ENCODE measurements around the gene TMEM14A. TPM values are rescaled to one million over a fixed set of nuclear protein-coding genes. Genes with fewer than 3 reads are reported as not detected.
"Not testable (repeated sequence)": the region's sequence is repeated elsewhere in the genome, so short reads cannot be mapped to it uniquely, and the experiment has no call there.

TMEM14A gene
- total RNA-seq, 4 donors from 2014 or later = 12.5 to 35.8 (median 19.4) TPM; not detected in 1

DNA sequence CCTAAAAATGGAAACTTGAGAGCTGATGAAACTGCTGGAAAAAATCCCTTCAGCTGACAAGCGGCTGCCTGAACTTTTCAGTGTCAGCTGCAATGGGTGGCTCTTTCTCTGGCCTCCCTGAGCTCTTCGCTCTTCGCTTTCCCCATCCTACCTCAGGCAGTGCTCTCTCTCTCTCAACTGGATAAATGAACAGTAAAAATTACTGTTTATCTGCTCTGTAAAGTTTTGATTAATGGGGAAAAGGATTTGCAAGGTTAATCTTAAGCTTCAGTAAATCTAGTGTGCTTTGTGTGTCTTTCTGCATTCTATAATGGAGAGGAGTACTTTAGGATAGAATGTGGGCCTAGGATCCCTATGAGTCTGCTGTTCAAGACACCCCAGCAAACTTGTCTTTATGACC, 35.1 kb downstream of the TMEM14A start:
- no peak overlapping the region for H3K4me3 ChIP-seq
- H3K36me3 ChIP-seq = no peaks in the 10 kb centered on the region
- H3K27me3 ChIP-seq = no peaks in the 10 kb centered on the region
- no peak for DNase-seq
- WGBS, 2 donors (ENCODE audit: low coverage in 1 of 2) = 89 to 100% methylated on average over 2 to 3 of the region's 3 CpGs
- no peak overlapping the region for H3K27ac ChIP-seq
- no peaks in the 10 kb centered on the region for H3K9me3 ChIP-seq
- TF ChIP-seq, protein P1, sequence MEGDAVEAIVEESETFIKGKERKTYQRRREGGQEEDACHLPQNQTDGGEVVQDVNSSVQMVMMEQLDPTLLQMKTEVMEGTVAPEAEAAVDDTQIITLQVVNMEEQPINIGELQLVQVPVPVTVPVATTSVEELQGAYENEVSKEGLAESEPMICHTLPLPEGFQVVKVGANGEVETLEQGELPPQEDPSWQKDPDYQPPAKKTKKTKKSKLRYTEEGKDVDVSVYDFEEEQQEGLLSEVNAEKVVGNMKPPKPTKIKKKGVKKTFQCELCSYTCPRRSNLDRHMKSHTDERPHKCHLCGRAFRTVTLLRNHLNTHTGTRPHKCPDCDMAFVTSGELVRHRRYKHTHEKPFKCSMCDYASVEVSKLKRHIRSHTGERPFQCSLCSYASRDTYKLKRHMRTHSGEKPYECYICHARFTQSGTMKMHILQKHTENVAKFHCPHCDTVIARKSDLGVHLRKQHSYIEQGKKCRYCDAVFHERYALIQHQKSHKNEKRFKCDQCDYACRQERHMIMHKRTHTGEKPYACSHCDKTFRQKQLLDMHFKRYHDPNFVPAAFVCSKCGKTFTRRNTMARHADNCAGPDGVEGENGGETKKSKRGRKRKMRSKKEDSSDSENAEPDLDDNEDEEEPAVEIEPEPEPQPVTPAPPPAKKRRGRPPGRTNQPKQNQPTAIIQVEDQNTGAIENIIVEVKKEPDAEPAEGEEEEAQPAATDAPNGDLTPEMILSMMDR (IDR thresholded peaks at IDR 0.05) = no peak
- TF ChIP-seq POLR2AphosphoS5 (IDR thresholded peaks at IDR 0.05) (no peak), POLR2A (IDR thresholded peaks at IDR 0.05) (no peak), EP300 (IDR thresholded peaks at IDR 0.05; ENCODE audit: low read depth) (no peak)
- in situ Hi-C loops (cut with MboI; ENCODE audit: low pct_ligation_motif_present in 1 of 4, low pct_unique_long_range_greater_than_20kb in 1 of 4, low sequenced_read_pairs in 3 of 4) = no loop called here
- intact Hi-C loops (cut with DNase I; ENCODE audit: low total_unique reads) = no loop called here
- no peaks in the 10 kb centered on the region for H3K4me1 ChIP-seq

- intact Hi-C loops (cut with DNase I; ENCODE audit: low total_unique reads) (no loop called here), in situ Hi-C loops (cut with MboI; ENCODE audit: low pct_ligation_motif_present in 1 of 4, low pct_unique_long_range_greater_than_20kb in 1 of 4, low sequenced_read_pairs in 3 of 4) (no loop called here)
- H3K4me1 ChIP-seq = no peaks in the 10 kb centered on the region
- WGBS, 2 donors (ENCODE audit: low coverage in 1 of 2) = 74 to 85% methylated on average over 2 to 3 of the region's 3 CpGs
- H3K27ac ChIP-seq = no peak overlapping the region
- TF ChIP-seq POLR2A (IDR thresholded peaks at IDR 0.05) = no peak
- no peak for TF ChIP-seq EP300 (IDR thresholded peaks at IDR 0.05; ENCODE audit: low read depth)
- TF ChIP-seq, protein P1 (IDR thresholded peaks at IDR 0.05) = no peak
- no peak for TF ChIP-seq POLR2AphosphoS5 (IDR thresholded peaks at IDR 0.05)
- DNase-seq = no peak
- no peak overlapping the region for H3K4me3 ChIP-seq
- no peaks in the 10 kb centered on the region for H3K27me3 ChIP-seq
- H3K36me3 ChIP-seq = no peaks in the 10 kb centered on the region
- H3K9me3 ChIP-seq = no peaks in the 10 kb centered on the region
These were observed 37.2 kb downstream of the TMEM14A start for GRCh38 chr6:52707963-52708680.

GRCh38 chr6:52712136-52712535, 41.2 kb downstream of the TMEM14A start:
- Histone ChIP-seq H3K4me1 (no peaks in the 10 kb centered on the region), H3K9me3 (no peaks in the 10 kb centered on the region), H3K4me3 (no peak overlapping the region), H3K27me3 (no peaks in the 10 kb centered on the region), H3K36me3 (no peaks in the 10 kb centered on the region), H3K27ac (no peak overlapping the region)
- no peak for TF ChIP-seq POLR2AphosphoS5 (IDR thresholded peaks at IDR 0.05)
- TF ChIP-seq EP300 (IDR thresholded peaks at IDR 0.05; ENCODE audit: low read depth) = no peak
- TF ChIP-seq, protein P1 (IDR thresholded peaks at IDR 0.05) = no peak
- TF ChIP-seq POLR2A (IDR thresholded peaks at IDR 0.05) = no peak
- 79 to 85% methylated on average over 2 of the region's 2 CpGs for WGBS, 2 donors (ENCODE audit: low coverage in 1 of 2)
- intact Hi-C loops (cut with DNase I; ENCODE audit: low total_unique reads) = no loop called here
- in situ Hi-C loops (cut with MboI; ENCODE audit: low pct_ligation_motif_present in 1 of 4, low pct_unique_long_range_greater_than_20kb in 1 of 4, low sequenced_read_pairs in 3 of 4) = no loop called here
- DNase-seq = no peak

DNA sequence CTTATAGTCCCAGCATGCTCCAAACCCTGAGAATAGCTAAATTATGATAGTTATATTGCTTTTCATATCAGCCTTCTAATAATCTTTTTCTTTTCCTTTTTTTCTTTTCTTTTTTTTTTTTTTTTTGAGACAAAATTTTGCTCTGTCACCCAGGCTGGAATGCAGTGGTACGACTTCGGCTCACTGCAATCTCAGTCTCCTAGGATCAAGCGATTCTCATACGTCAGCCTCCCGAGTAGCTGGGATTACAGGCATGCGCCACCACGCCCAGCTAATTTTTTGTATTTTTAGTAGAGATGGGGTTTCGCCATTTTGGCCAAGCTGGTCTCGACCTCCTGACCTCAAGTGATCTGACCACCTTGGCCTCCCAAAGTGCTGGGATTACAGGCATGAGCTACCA, 43.8 kb downstream of the TMEM14A start:
- H3K27ac ChIP-seq; in situ Hi-C loops (cut with MboI; ENCODE audit: low pct_ligation_motif_present in 1 of 4, low pct_unique_long_range_greater_than_20kb in 1 of 4, low sequenced_read_pairs in 3 of 4): not testable (repeated sequence)
- 89 to 92% methylated on average over 5 to 9 of the region's 9 CpGs for WGBS, 2 donors (ENCODE audit: low coverage in 1 of 2)

DNA sequence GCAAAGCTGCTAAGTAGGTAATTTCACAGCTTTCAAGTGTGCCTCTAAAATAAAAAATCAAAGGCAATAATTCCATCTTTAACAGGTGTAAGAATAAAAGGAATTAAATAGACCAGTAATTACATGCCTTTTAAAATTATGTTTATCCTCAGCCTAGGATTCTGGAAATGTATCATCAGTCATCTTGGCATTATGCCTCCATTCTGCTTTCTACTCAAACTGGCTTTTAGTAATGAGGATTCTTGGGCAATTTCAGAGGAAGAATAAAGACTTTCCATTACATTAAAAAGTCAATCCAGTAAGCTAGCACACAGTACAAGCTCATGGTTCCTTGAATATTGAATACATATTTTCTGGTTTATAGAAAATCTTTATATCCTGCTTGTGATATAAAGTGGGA, 47.6 kb downstream of the TMEM14A start:
- in situ Hi-C loops (cut with MboI; ENCODE audit: low pct_ligation_motif_present in 1 of 4, low pct_unique_long_range_greater_than_20kb in 1 of 4, low sequenced_read_pairs in 3 of 4) = no loop called here
- Histone ChIP-seq H3K36me3 (no peaks in the 10 kb centered on the region), H3K27me3 (no peaks in the 10 kb centered on the region), H3K4me1 (no peaks in the 10 kb centered on the region), H3K4me3 (no peak overlapping the region), H3K27ac (no peak overlapping the region), H3K9me3 (no peaks in the 10 kb centered on the region)
- DNase-seq = no peak
- intact Hi-C loops (cut with DNase I; ENCODE audit: low total_unique reads) = no loop called here
- TF ChIP-seq, protein P1 (IDR thresholded peaks at IDR 0.05) = no peak
- TF ChIP-seq POLR2A (IDR thresholded peaks at IDR 0.05) (no peak), EP300 (IDR thresholded peaks at IDR 0.05; ENCODE audit: low read depth) (no peak), POLR2AphosphoS5 (IDR thresholded peaks at IDR 0.05) (no peak)

More for the DNA sequence above, 43.8 kb downstream of the TMEM14A start:
- H3K36me3 ChIP-seq; H3K27me3 ChIP-seq; H3K9me3 ChIP-seq; H3K4me3 ChIP-seq; intact Hi-C loops (cut with DNase I; ENCODE audit: low total_unique reads); H3K4me1 ChIP-seq; DNase-seq: not testable (repeated sequence)
